HEK293 (cell line): Measurements from ENCODE around the gene RSU1.

Experiments used
- CTCF ChIA-PET: fragments of 350-600 bp; formaldehyde crosslinking; extraction: SDS; loops from one replicate; lab custom pipeline; 2021; ENCODE audit warnings: antibody characterized with exemption; lab: Yijun Ruan, JAX
- POLR2A ChIA-PET: fragments of 300-600 bp; formaldehyde crosslinking; extraction: SDS; loops from one replicate; lab custom pipeline; 2020; ENCODE audit warnings: antibody characterized with exemption, inconsistent platforms; lab: Yijun Ruan, JAX
- H3K27ac ChIP-seq: fragments of 200-500 bp; sonication (Bioruptor generic); 2 replicates; pipeline ENCODE4 v1.5.1; 2014; ENCODE audit warnings: low read depth, low read length, control low read depth, inconsistent platforms; ENCODE audit errors: extremely low read depth
- H3K36me3 ChIP-seq, 2 experiments: fragments of 200-500 bp in 1 of 2; sonication (Bioruptor generic) in 1 of 2; 1 replicate in 1 of 2; 2 replicates in 1 of 2; pipeline ENCODE4 v1.5.1; 2014 to 2017; ENCODE audit warnings: inconsistent platforms in 2 of 2, low read length in 2 of 2; ENCODE audit not compliant: control insufficient read depth in 2 of 2, insufficient read depth in 1 of 2
- H3K4me1 ChIP-seq: fragments of 200-500 bp; sonication (Bioruptor generic); 2 replicates; pipeline ENCODE4 v1.5.1; 2014; ENCODE audit warnings: mild to moderate bottlenecking, low read length, inconsistent platforms; ENCODE audit not compliant: control insufficient read depth, insufficient read depth
- H3K4me3 ChIP-seq: 2 replicates; pipeline ENCODE4 v1.5.1; 2011; ENCODE audit warnings: low read depth, mild to moderate bottlenecking, control low read depth, low read length, moderate library complexity
- H3K9me3 ChIP-seq: fragments of 200-500 bp; sonication (Bioruptor generic); 2 replicates; pipeline ENCODE4 v1.5.1; 2014; ENCODE audit warnings: low read depth, low read length, inconsistent platforms; ENCODE audit not compliant: control insufficient read depth, insufficient read depth
- AEBP2 ChIP-seq: fragments of 450-650 bp; formaldehyde crosslinking; IDR thresholded peaks from 2 replicates; pipeline ENCODE4 v1.5.1; 2016; ENCODE audit warnings: missing biosample characterization, missing genetic modification characterization, borderline replicate concordance
- BCL11A ChIP-seq: fragments of 450-650 bp; formaldehyde crosslinking; IDR thresholded peaks from 2 replicates; pipeline ENCODE4 v1.5.1; 2016; ENCODE audit warnings: low read depth, missing biosample characterization, missing genetic modification characterization
- GFI1B ChIP-seq: fragments of 450-650 bp; formaldehyde crosslinking; IDR thresholded peaks from 2 replicates; pipeline ENCODE4 v1.5.1; 2016; ENCODE audit warnings: missing biosample characterization, missing genetic modification characterization
- GLIS1 ChIP-seq: fragments of 450-650 bp; formaldehyde crosslinking; IDR thresholded peaks from 2 replicates; pipeline ENCODE4 v1.5.1; 2016; ENCODE audit warnings: missing biosample characterization, missing genetic modification characterization
- HIC1 ChIP-seq: fragments of 450-650 bp; formaldehyde crosslinking; IDR thresholded peaks from 2 replicates; pipeline ENCODE4 v1.5.1; 2016; ENCODE audit warnings: missing biosample characterization, missing genetic modification characterization
- MEIS1 ChIP-seq: sonication (generic); formaldehyde crosslinking; IDR thresholded peaks from 2 replicates; pipeline ENCODE4 v1.8.1; 2022; ENCODE audit warnings: missing genetic modification reagents, mild to moderate bottlenecking, borderline replicate concordance
- OVOL3 ChIP-seq: fragments of 450-650 bp; formaldehyde crosslinking; IDR thresholded peaks from 2 replicates; pipeline ENCODE4 v1.5.1; 2016; ENCODE audit warnings: missing biosample characterization, missing genetic modification characterization
- SALL2 ChIP-seq: fragments of 450-650 bp; formaldehyde crosslinking; IDR thresholded peaks from 2 replicates; pipeline ENCODE4 v1.5.0; 2017; ENCODE audit warnings: missing biosample characterization, mild to moderate bottlenecking, missing genetic modification characterization, borderline replicate concordance
- ZFP37 ChIP-seq: fragments of 450-650 bp; formaldehyde crosslinking; IDR thresholded peaks from 2 replicates; pipeline ENCODE4 v1.5.1; 2016; ENCODE audit warnings: missing biosample characterization, missing genetic modification characterization
- ZNF174 ChIP-seq: fragments of 450-650 bp; formaldehyde crosslinking; IDR thresholded peaks from 2 replicates; pipeline ENCODE4 v1.5.0; 2017; ENCODE audit warnings: missing biosample characterization, mild to moderate bottlenecking, missing genetic modification characterization
- ZNF19 ChIP-seq: fragments of 450-650 bp; formaldehyde crosslinking; IDR thresholded peaks from 2 replicates; pipeline ENCODE4; 2016; ENCODE audit warnings: missing biosample characterization, missing genetic modification characterization, low read depth
- ZNF2 ChIP-seq: fragments of 450-650 bp; formaldehyde crosslinking; IDR thresholded peaks from 2 replicates; pipeline ENCODE4 v1.5.1; 2016; ENCODE audit warnings: missing biosample characterization, missing genetic modification characterization
- ZNF311 ChIP-seq: fragments of 450-650 bp; formaldehyde crosslinking; IDR thresholded peaks from 2 replicates; pipeline ENCODE4 v1.5.1; 2017; ENCODE audit warnings: missing biosample characterization, missing genetic modification characterization, borderline replicate concordance
- ZNF416 ChIP-seq: fragments of 450-650 bp; formaldehyde crosslinking; IDR thresholded peaks from 2 replicates; pipeline ENCODE4 v1.5.1; 2016; ENCODE audit warnings: missing biosample characterization, missing genetic modification characterization
- ZNF449 ChIP-seq: fragments of 450-650 bp; formaldehyde crosslinking; IDR thresholded peaks from 2 replicates; pipeline ENCODE4 v1.5.1; 2017; ENCODE audit warnings: missing biosample characterization, mild to moderate bottlenecking, missing genetic modification characterization, moderate library complexity
- ZNF510 ChIP-seq: fragments of 450-650 bp; formaldehyde crosslinking; IDR thresholded peaks from 2 replicates; pipeline ENCODE4 v1.5.1; 2018; ENCODE audit warnings: mild to moderate bottlenecking, missing genetic modification characterization, missing biosample characterization; ENCODE audit not compliant: insufficient replicate concordance
- ZNF561 ChIP-seq: fragments of 450-650 bp; IDR thresholded peaks from 2 replicates; pipeline ENCODE4 v1.5.1; 2018; ENCODE audit warnings: missing biosample characterization, missing genetic modification characterization, borderline replicate concordance
- ZNF610 ChIP-seq: fragments of 450-650 bp; formaldehyde crosslinking; IDR thresholded peaks from 2 replicates; pipeline ENCODE4 v1.5.1; 2016; ENCODE audit warnings: missing biosample characterization, missing genetic modification characterization, borderline replicate concordance
- ZNF664 ChIP-seq: fragments of 450-650 bp; formaldehyde crosslinking; IDR thresholded peaks from 2 replicates; pipeline ENCODE4 v1.5.1; 2016; ENCODE audit warnings: missing biosample characterization, missing genetic modification characterization
- ZNF747 ChIP-seq: fragments of 450-650 bp; formaldehyde crosslinking; IDR thresholded peaks from 2 replicates; pipeline ENCODE4 v1.5.1; 2016; ENCODE audit warnings: missing biosample characterization, missing genetic modification characterization
- TF ChIP-seq, protein P1 (sequence below): fragments of 450-650 bp; formaldehyde crosslinking; IDR thresholded peaks from 2 replicates; pipeline ENCODE4 v1.5.1; 2017; ENCODE audit warnings: missing biosample characterization, missing genetic modification characterization
- TF ChIP-seq, protein P2 (sequence below): fragments of 450-650 bp; formaldehyde crosslinking; IDR thresholded peaks from 2 replicates; pipeline ENCODE4 v1.5.1; 2016; ENCODE audit warnings: missing biosample characterization, missing genetic modification characterization
- TF ChIP-seq, protein P3 (sequence below): fragments of 450-650 bp; formaldehyde crosslinking; IDR thresholded peaks from 2 replicates; pipeline ENCODE4 v1.5.1; 2016; ENCODE audit warnings: missing biosample characterization, missing genetic modification characterization
- TF ChIP-seq, protein P4 (sequence below): fragments of 450-650 bp; formaldehyde crosslinking; IDR thresholded peaks from 2 replicates; pipeline ENCODE4 v1.5.1; 2016; ENCODE audit warnings: missing biosample characterization, missing genetic modification characterization

RSU1 gene

GRCh38 chr10:16820018-16820417 lies 2.8 kb upstream of the RSU1 start:
- Histone ChIP-seq H3K27ac (no peak overlapping the region), H3K4me1 (peaks cover 3% of the 10 kb centered on the region), H3K9me3 (no peaks in the 10 kb centered on the region), H3K4me3 (no peak overlapping the region), H3K36me3 (no peaks in the 10 kb centered on the region)
- ChIA-PET CTCF (interaction anchor here (0.6 to 2.4 kb wide), 3 partner anchors 11 to 948 kb away, joined by 3 to 5 read pairs (median 3); no protein-coding TSS in a partner anchor), POLR2A (no interaction called here)
- TF ChIP-seq HIC1 (no peak), ZNF664 (tag by site-specific recombination) (no peak), ZNF2 (tag by site-specific recombination) (no peak), ZFP37 (tag by site-specific recombination) (no peak), OVOL3 (no peak), ZNF610 (tag by site-specific recombination) (no peak), ZNF19 (tag by site-specific recombination) (no peak), BCL11A (tag by site-specific recombination) (no peak)
- TF ChIP-seq, protein P1, sequence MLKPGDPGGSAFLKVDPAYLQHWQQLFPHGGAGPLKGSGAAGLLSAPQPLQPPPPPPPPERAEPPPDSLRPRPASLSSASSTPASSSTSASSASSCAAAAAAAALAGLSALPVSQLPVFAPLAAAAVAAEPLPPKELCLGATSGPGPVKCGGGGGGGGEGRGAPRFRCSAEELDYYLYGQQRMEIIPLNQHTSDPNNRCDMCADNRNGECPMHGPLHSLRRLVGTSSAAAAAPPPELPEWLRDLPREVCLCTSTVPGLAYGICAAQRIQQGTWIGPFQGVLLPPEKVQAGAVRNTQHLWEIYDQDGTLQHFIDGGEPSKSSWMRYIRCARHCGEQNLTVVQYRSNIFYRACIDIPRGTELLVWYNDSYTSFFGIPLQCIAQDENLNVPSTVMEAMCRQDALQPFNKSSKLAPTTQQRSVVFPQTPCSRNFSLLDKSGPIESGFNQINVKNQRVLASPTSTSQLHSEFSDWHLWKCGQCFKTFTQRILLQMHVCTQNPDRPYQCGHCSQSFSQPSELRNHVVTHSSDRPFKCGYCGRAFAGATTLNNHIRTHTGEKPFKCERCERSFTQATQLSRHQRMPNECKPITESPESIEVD (tag by site-specific recombination) = no peak
- TF ChIP-seq, protein P2, sequence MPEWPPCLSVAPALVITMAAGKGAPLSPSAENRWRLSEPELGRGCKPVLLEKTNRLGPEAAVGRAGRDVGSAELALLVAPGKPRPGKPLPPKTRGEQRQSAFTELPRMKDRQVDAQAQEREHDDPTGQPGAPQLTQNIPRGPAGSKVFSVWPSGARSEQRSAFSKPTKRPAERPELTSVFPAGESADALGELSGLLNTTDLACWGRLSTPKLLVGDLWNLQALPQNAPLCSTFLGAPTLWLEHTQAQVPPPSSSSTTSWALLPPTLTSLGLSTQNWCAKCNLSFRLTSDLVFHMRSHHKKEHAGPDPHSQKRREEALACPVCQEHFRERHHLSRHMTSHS (tag by site-specific recombination) = no peak
- TF ChIP-seq, protein P3, sequence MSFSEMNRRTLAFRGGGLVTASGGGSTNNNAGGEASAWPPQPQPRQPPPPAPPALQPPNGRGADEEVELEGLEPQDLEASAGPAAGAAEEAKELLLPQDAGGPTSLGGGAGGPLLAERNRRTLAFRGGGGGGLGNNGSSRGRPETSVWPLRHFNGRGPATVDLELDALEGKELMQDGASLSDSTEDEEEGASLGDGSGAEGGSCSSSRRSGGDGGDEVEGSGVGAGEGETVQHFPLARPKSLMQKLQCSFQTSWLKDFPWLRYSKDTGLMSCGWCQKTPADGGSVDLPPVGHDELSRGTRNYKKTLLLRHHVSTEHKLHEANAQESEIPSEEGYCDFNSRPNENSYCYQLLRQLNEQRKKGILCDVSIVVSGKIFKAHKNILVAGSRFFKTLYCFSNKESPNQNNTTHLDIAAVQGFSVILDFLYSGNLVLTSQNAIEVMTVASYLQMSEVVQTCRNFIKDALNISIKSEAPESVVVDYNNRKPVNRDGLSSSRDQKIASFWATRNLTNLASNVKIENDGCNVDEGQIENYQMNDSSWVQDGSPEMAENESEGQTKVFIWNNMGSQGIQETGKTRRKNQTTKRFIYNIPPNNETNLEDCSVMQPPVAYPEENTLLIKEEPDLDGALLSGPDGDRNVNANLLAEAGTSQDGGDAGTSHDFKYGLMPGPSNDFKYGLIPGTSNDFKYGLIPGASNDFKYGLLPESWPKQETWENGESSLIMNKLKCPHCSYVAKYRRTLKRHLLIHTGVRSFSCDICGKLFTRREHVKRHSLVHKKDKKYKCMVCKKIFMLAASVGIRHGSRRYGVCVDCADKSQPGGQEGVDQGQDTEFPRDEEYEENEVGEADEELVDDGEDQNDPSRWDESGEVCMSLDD (tag by site-specific recombination) = no peak
- TF ChIP-seq, protein P4, sequence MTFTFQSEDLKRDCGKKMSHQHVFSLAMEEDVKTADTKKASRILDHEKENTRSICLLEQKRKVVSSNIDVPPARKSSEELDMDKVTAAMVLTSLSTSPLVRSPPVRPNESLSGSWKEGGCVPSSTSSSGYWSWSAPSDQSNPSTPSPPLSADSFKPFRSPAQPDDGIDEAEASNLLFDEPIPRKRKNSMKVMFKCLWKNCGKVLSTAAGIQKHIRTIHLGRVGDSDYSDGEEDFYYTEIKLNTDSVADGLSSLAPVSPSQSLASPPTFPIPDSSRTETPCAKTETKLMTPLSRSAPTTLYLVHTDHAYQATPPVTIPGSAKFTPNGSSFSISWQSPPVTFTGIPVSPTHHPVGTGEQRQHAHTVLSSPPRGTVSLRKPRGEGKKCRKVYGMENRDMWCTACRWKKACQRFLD (tag by site-specific recombination) = no peak

DNA sequence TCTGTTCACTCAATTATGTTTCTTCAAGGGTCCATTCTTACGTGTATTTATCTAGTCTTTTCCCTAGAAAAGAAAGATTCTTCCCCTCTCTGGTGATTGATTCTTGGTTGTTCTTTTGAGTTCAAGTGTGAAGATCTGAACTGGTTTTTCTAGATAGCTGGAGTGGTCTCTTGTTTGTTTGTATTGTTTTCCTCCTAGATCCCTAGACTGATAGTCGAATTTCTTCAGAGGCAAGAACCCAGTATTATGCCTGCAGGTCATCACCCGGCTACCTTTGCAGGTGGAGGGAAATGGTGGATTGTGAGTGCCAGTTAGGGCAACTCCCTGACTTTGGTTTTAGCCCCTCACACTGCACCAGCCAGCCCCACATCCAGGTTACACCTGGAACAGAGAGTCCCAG lies 2.2 kb upstream of the RSU1 start:
- no peak overlapping the region for H3K4me3 ChIP-seq
- no peaks in the 10 kb centered on the region for H3K9me3 ChIP-seq
- no peak overlapping the region for H3K27ac ChIP-seq
- H3K4me1 ChIP-seq = peaks cover 3% of the 10 kb centered on the region
- H3K36me3 ChIP-seq = no peaks in the 10 kb centered on the region; a peak in 1 of 3 replicates
- POLR2A ChIA-PET = no interaction called here
- CTCF ChIA-PET = interaction anchor here (1.0 kb wide), 1 partner anchor 10 kb away, joined by 3 read pairs; no protein-coding TSS in a partner anchor
- TF ChIP-seq ZNF561 (no peak), GFI1B (tag by site-specific recombination) (no peak), ZNF311 (tag by site-specific recombination) (no peak), SALL2 (tag by site-specific recombination) (no peak), AEBP2 (no peak), ZNF449 (no peak), ZNF416 (tag by site-specific recombination) (no peak), ZNF510 (tag by site-specific recombination) (no peak), ZNF174 (no peak), GLIS1 (no peak), MEIS1 (CRISPR knock-in tag) (no peak), ZNF747 (tag by site-specific recombination) (no peak)
